GM12878 (cell line): ENCODE data around the gene GLT6D1. TPM values are rescaled to one million over a fixed set of nuclear protein-coding genes. Genes with fewer than 3 reads are reported as not detected.
A peak's percentile ranks its signal among the peaks of the same experiment; 100 is the strongest.

Experiments used
- ATAC-seq: fragments of 200-7000 bp; cut with Tn5 transposase; 3 replicates; pipeline ENCODE4 v1.9.1; 2020; ENCODE audit warnings: mild to moderate bottlenecking, moderate library complexity
- BruUV-seq: library from RNA; stranded (reverse); fragments of 400-500 nt; replicated peaks from 2 replicates; lab custom pipeline; 2021; lab: Mats Ljungman, UMichigan
- CTCF ChIA-PET: fragments of 300-600 bp; sonication (Branson Sonifier 250); formaldehyde crosslinking; extraction: SDS; loops from one replicate; lab custom pipeline; 2021; ENCODE audit warnings: inconsistent platforms; lab: Yijun Ruan, JAX
- POLR2A ChIA-PET: fragments of 350-600 bp; formaldehyde crosslinking; extraction: SDS; loops from one replicate; lab custom pipeline; 2021; ENCODE audit warnings: inconsistent platforms; lab: Charles Lee
- RAD21 ChIA-PET: fragments of 300-600 bp; sonication (Branson Sonifier 250); formaldehyde crosslinking; loops from one replicate; lab custom pipeline; 2023; ENCODE audit warnings: antibody characterized with exemption; ENCODE audit not compliant: unreplicated experiment; lab: Charles Lee
- SMC1A ChIA-PET: fragments of 300-600 bp; sonication (Branson Sonifier 250); formaldehyde crosslinking; loops from one replicate; lab custom pipeline; 2023; ENCODE audit not compliant: unreplicated experiment, uncharacterized antibody; lab: Charles Lee
- DNase-seq: peaks from one replicate; pipeline ENCODE4 v3.0.0-alpha.2; 2011; ENCODE audit warnings: low read depth, low spot score
- FAIRE-seq: peaks from 3 replicates; lab custom pipeline; 2011; peaks lifted over from hg19 to GRCh38; lab: Jason Lieb, UNC
- H2AFZ ChIP-seq: 2 replicates; pipeline ENCODE4 v1.6.0; 2011; ENCODE audit warnings: low read depth, low read length, control low read depth; ENCODE audit not compliant: control insufficient read depth
- H3K27ac ChIP-seq: 2 replicates; pipeline ENCODE4 v1.5.1; 2011; ENCODE audit warnings: control low read depth; ENCODE audit not compliant: control insufficient read depth, insufficient read depth
- H3K27me3 ChIP-seq, 2 experiments: replicated peaks in 1 of 2; 2 replicates each; pipeline versions ENCODE4 v1.6.0 to v1.6.1; 2011; ENCODE audit warnings: low read length in 1 of 2; ENCODE audit not compliant: control insufficient read depth in 2 of 2, insufficient read depth in 2 of 2
- H3K36me3 ChIP-seq, 2 experiments: 2 replicates each; pipeline ENCODE4 v1.5.1; 2011; ENCODE audit warnings: low read length in 1 of 2; ENCODE audit not compliant: control insufficient read depth in 2 of 2, insufficient read depth in 2 of 2
- H3K4me1 ChIP-seq: 2 replicates; pipeline ENCODE4 v1.6.1; 2011; ENCODE audit warnings: mild to moderate bottlenecking, low read length, moderate library complexity, mixed read lengths; ENCODE audit not compliant: control insufficient read depth, insufficient read depth
- H3K4me2 ChIP-seq: 2 replicates; pipeline ENCODE4 v1.6.0; 2011; ENCODE audit warnings: control low read depth; ENCODE audit not compliant: control insufficient read depth, insufficient read depth
- H3K4me3 ChIP-seq: fragments of 200-600 bp; sonication (generic); 2 replicates; pipeline ENCODE4 v1.5.1; 2016
- H3K79me2 ChIP-seq: 2 replicates; pipeline ENCODE4 v1.6.0; 2011; ENCODE audit warnings: low read length; ENCODE audit not compliant: control insufficient read depth, insufficient read depth
- H3K9ac ChIP-seq: 2 replicates; pipeline ENCODE4 v1.8.0; 2011; ENCODE audit warnings: low read length, control low read depth, mixed read lengths; ENCODE audit not compliant: control insufficient read depth, insufficient read depth
- H3K9me3 ChIP-seq: replicated peaks from 3 replicates; pipeline ENCODE4 v1.5.1; 2011; ENCODE audit warnings: mild to moderate bottlenecking, low read length; ENCODE audit not compliant: control insufficient read depth, insufficient read depth
- H4K20me1 ChIP-seq: 2 replicates; pipeline ENCODE4 v1.6.0; 2011; ENCODE audit not compliant: control insufficient read depth, insufficient read depth
- HCFC1 ChIP-seq: fragments of 150-350 bp; IDR thresholded peaks from 2 replicates; pipeline ENCODE4 v1.6.1; 2014; ENCODE audit warnings: low read length
- HDAC6 ChIP-seq: fragments of 200-600 bp; sonication (generic); IDR thresholded peaks from one replicate; pipeline ENCODE4 v1.8.0; 2017; ENCODE audit warnings: antibody characterized with exemption; ENCODE audit not compliant: unreplicated experiment
- KDM1A ChIP-seq: fragments of 200-600 bp; sonication (generic); IDR thresholded peaks from 2 replicates; pipeline ENCODE4 v1.6.1; 2016; ENCODE audit warnings: borderline replicate concordance
- NFYA ChIP-seq: IDR thresholded peaks from 2 replicates; pipeline ENCODE4 v1.6.1; 2011; ENCODE audit warnings: low read depth, mild to moderate bottlenecking, low read length, improper control_type of control experiment, borderline replicate concordance
- SKIL ChIP-seq: fragments of 450-650 bp; IDR thresholded peaks from 2 replicates; pipeline ENCODE4 v1.6.1; 2017; ENCODE audit warnings: mild to moderate bottlenecking, low read depth, inconsistent platforms; ENCODE audit not compliant: poor library complexity, severe bottlenecking
- WGBS: methylation state at CpG from one replicate; pipeline ENCODE4 v1.1.6; 2016; ENCODE audit warnings: low lambda C conversion rate; ENCODE audit not compliant: insufficient replicate concordance, insufficient coverage; ENCODE audit errors: missing lambda C conversion rate; 5-methylcytosine and 5-hydroxymethylcytosine counted together
- in situ Hi-C: fragments of 300-500 bp; cut with MboI; formaldehyde crosslinking; loops from 9 replicates; pipeline ENCODE4 v1.14.3; 2018; ENCODE audit warnings: mixed read lengths
- intact Hi-C: fragments of 100-400 bp; cut with micrococcal nuclease; formaldehyde crosslinking; loops from one replicate; pipeline ENCODE4 v1.14.2; 2022; ENCODE audit not compliant: unreplicated experiment
- polyA plus RNA-seq, 11 experiments: library from polyadenylated mRNA; depleted of rRNA in 4 of 11; unstranded in 6 of 11; stranded (reverse) in 5 of 11; fragments of >200 nt; fragmentation: Nextera tagmentation in 4 of 11; fragmentation: Illumina TruSeq in 1 of 11; extraction: Ambion mirVana in 4 of 11; extraction: Trizol in 1 of 11; gene quantifications; 1 replicate in 1 of 11; 2 replicates in 10 of 11; pipeline versions ENCODE4 v1.2.1 to v1.2.3, GENCODE V29; 2011 to 2016; ENCODE audit warnings: inconsistent platforms in 2 of 11, missing spikeins in 2 of 11, low read depth in 1 of 11
- total RNA-seq, 4 experiments: library from RNA; depleted of rRNA in 3 of 4; stranded (reverse); fragments of >200 nt in 3 of 4; fragmentation: Illumina TruSeq in 1 of 4; extraction: Trizol in 1 of 4; gene quantifications; 2 replicates each; pipeline versions ENCODE4 v1.2.1 to v1.2.3, GENCODE V29; 2013 to 2021
- TF ChIP-seq, protein P1 (sequence below): fragments of 450-650 bp; formaldehyde crosslinking; IDR thresholded peaks from 2 replicates; pipeline ENCODE4 v1.4.0; 2022; ENCODE audit warnings: mild to moderate bottlenecking, moderate library complexity
- TF ChIP-seq, protein P2 (sequence below): fragments of 450-650 bp; IDR thresholded peaks from 2 replicates; pipeline ENCODE4 v1.6.1; 2017; ENCODE audit warnings: low read depth, mild to moderate bottlenecking, moderate library complexity

The GLT6D1 gene
- total and polyA plus RNA-seq, 10 of the 15 experiments (the other 5 are each of a cell fraction or from before 2014, with no cell fraction given), result not detected

DNA sequence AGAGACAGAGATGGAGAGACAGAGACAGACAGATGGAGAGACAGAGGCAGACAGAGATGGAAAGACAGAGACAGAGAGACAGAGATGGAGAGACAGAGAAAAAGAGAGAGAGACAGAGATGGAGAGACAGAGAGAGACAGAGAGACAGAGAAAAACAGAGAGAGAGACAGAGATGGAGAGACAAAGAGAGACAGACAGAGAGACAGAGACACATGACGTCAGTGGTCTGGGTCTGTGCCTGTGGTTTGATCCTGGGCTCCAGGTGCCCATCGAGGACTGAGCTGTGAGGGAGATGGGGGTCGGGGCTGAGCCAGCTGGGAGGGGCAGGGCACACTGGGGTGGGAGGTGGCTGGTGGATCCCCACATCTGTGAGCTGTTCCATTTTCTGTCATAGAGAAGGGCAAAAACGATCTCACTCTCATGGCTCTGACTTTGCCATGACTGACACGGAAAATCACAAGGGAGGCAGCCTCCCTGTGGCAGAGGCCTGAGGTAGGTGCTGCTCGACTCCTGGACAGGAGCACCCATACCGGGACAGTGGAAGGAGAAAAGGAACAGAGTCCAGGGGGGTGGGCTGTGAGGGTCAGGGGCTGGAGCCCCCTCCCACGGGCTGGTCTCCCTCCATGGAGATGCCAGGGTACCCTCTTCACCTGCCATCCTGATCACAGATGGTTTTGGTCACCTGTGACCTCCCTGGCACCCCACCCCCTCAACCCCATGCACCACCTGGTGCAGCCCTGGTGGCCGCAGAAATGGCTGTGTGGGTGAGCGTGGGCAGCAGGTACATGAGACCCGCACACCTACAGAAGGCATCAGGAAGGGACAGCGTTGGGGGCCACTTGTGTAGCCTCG lies 28.8 kb downstream of the GLT6D1 start:
- H3K4me2 ChIP-seq, result no peak overlapping the region
- H3K4me1 ChIP-seq, result no peaks in the 10 kb centered on the region
- no peaks in the 10 kb centered on the region for H3K36me3 ChIP-seq
- RAD21 ChIA-PET, result no interaction called here
- H3K27ac ChIP-seq, result no peak overlapping the region
- WGBS, result 19% methylated on average over 13 of the region's 13 CpGs
- no peaks in the 10 kb centered on the region for H3K79me2 ChIP-seq
- BruUV-seq, result no TSS peak
- FAIRE-seq (peak; percentile 23), DNase-seq (no peak), ATAC-seq (no peak)
- in situ Hi-C loops, result no loop called here
- intact Hi-C loops, result no loop called here
- no peaks in the 10 kb centered on the region for H3K27me3 ChIP-seq
- POLR2A ChIA-PET, result no interaction called here
- no peaks in the 10 kb centered on the region for H3K9me3 ChIP-seq
- no peak overlapping the region for H3K9ac ChIP-seq
- H4K20me1 ChIP-seq, result no peaks in the 10 kb centered on the region
- no peak for TF ChIP-seq SKIL
- TF ChIP-seq, protein P1, sequence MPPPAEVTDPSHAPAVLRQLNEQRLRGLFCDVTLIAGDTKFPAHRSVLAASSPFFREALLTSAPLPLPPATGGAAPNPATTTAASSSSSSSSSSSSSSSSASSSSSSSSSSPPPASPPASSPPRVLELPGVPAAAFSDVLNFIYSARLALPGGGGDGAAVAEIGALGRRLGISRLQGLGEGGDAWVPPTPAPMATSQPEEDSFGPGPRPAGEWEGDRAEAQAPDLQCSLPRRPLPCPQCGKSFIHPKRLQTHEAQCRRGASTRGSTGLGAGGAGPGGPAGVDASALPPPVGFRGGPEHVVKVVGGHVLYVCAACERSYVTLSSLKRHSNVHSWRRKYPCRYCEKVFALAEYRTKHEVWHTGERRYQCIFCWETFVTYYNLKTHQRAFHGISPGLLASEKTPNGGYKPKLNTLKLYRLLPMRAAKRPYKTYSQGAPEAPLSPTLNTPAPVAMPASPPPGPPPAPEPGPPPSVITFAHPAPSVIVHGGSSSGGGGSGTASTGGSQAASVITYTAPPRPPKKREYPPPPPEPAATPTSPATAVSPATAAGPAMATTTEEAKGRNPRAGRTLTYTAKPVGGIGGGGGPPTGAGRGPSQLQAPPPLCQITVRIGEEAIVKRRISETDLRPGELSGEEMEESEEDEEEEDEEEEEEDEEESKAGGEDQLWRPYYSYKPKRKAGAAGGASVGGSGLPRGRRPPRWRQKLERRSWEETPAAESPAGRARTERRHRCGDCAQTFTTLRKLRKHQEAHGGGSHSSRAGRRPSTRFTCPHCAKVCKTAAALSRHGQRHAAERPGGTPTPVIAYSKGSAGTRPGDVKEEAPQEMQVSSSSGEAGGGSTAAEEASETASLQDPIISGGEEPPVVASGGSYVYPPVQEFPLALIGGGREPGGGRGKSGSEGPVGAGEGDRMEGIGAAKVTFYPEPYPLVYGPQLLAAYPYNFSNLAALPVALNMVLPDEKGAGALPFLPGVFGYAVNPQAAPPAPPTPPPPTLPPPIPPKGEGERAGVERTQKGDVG (CRISPR knock-in tag), result no peak
- TF ChIP-seq KDM1A, result no peak
- no peak for TF ChIP-seq HCFC1
- TF ChIP-seq NFYA, result no peak
- TF ChIP-seq, protein P2, sequence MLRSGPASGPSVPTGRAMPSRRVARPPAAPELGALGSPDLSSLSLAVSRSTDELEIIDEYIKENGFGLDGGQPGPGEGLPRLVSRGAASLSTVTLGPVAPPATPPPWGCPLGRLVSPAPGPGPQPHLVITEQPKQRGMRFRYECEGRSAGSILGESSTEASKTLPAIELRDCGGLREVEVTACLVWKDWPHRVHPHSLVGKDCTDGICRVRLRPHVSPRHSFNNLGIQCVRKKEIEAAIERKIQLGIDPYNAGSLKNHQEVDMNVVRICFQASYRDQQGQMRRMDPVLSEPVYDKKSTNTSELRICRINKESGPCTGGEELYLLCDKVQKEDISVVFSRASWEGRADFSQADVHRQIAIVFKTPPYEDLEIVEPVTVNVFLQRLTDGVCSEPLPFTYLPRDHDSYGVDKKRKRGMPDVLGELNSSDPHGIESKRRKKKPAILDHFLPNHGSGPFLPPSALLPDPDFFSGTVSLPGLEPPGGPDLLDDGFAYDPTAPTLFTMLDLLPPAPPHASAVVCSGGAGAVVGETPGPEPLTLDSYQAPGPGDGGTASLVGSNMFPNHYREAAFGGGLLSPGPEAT, result no peak
- TF ChIP-seq HDAC6, result no peak
- CTCF ChIA-PET, result no interaction called here
- SMC1A ChIA-PET, result no interaction called here
- no peak overlapping the region for H2AFZ ChIP-seq
- H3K4me3 ChIP-seq, result no peak overlapping the region
